GM12878 (cell line): Measurements from ENCODE around the gene EIF2B4.

Source experiments
- BRCA1 ChIP-seq: IDR thresholded peaks from 2 replicates; pipeline ENCODE4 v1.6.1; 2011; ENCODE audit warnings: low read depth, low read length, improper control_type of control experiment
- CEBPB ChIP-seq, 2 experiments: fragments of 150-350 bp in 1 of 2; IDR thresholded peaks; 2 replicates each; pipeline ENCODE4 v1.6.1; 2012 to 2014; ENCODE audit warnings: low read depth in 2 of 2, low read length in 2 of 2, borderline replicate concordance in 1 of 2, inconsistent platforms in 1 of 2
- CTCF ChIP-seq, 3 experiments: IDR thresholded peaks in 2 of 3; conservative IDR thresholded peaks in 1 of 3; 2 replicates each; pipeline ENCODE4 v1.5.1; 2011; ENCODE audit warnings: low read depth in 3 of 3, low read length in 3 of 3, mild to moderate bottlenecking in 3 of 3, control low read depth in 2 of 3, moderate library complexity in 2 of 3, inconsistent platforms in 1 of 3, mixed read lengths in 1 of 3; ENCODE audit not compliant: control insufficient read depth in 2 of 3, insufficient read depth in 1 of 3; ENCODE audit errors: extremely low read depth in 1 of 3
- EZH2 ChIP-seq: IDR thresholded peaks from 2 replicates; pipeline ENCODE4 v1.6.1; 2012; ENCODE audit warnings: low read depth, mild to moderate bottlenecking, control low read depth, inconsistent platforms, low read length, borderline replicate concordance; ENCODE audit not compliant: control insufficient read depth
- NFYA ChIP-seq: IDR thresholded peaks from 2 replicates; pipeline ENCODE4 v1.6.1; 2011; ENCODE audit warnings: low read depth, mild to moderate bottlenecking, low read length, improper control_type of control experiment, borderline replicate concordance
- POLR2A ChIP-seq: IDR thresholded peaks from 2 replicates; pipeline ENCODE4 v1.6.1; 2011; ENCODE audit warnings: low read depth, mild to moderate bottlenecking, low read length
- SRF ChIP-seq, 2 experiments: IDR thresholded peaks; 2 replicates each; pipeline ENCODE4 v1.6.1; 2011; ENCODE audit warnings: low read depth in 2 of 2, low read length in 2 of 2, mild to moderate bottlenecking in 1 of 2, moderate library complexity in 1 of 2
- TAF1 ChIP-seq: IDR thresholded peaks from 2 replicates; pipeline ENCODE4 v1.6.1; 2011; ENCODE audit warnings: mild to moderate bottlenecking, low read depth, low read length, borderline replicate concordance

- peak; percentile 15 to 36 (median 33); a peak in 3 of 6 replicates for TF ChIP-seq CTCF (IDR thresholded peaks at IDR 0.05 in 2 of 3, conservative IDR thresholded peaks at IDR 0.05 in 1 of 3; ENCODE audit: control insufficient read depth in 2 of 3, extremely low read depth in 1 of 3, insufficient read depth in 1 of 3, low read depth in 3 of 3, low read length in 3 of 3)
- no peak for TF ChIP-seq BRCA1
- TF ChIP-seq SRF (IDR thresholded peaks at IDR 0.05; ENCODE audit: low read depth in 2 of 2, low read length in 2 of 2), result no peak
- TF ChIP-seq EZH2, result no peak
- TF ChIP-seq TAF1, result no peak
- TF ChIP-seq NFYA, result no peak
- no peak for TF ChIP-seq POLR2A
- TF ChIP-seq CEBPB (IDR thresholded peaks at IDR 0.05; ENCODE audit: borderline replicate concordance in 1 of 2, low read depth in 2 of 2, low read length in 2 of 2), result no peak
These were observed 37.8 kb upstream of the EIF2B4 start for GRCh38 chr2:27407798-27408491.
